Parathyroid adenoma (tissue), 2 donors: ENCODE measurements around the gene ATG2A.

Experiments used
- H2AFZ ChIP-seq: fragments of 300-600 bp; sonication (generic); one replicate; pipeline ENCODE4 v1.7.0; 2017; ENCODE audit warnings: antibody characterized with exemption, mild to moderate bottlenecking
- H3K27ac ChIP-seq: fragments of 300-600 bp; sonication (generic); one replicate; pipeline ENCODE4 v1.7.0; 2017
- H3K27me3 ChIP-seq: fragments of 300-600 bp; sonication (generic); one replicate; pipeline ENCODE4 v1.7.0; 2017; ENCODE audit warnings: low read length; ENCODE audit not compliant: control insufficient read depth, insufficient read depth
- H3K36me3 ChIP-seq: fragments of 300-600 bp; sonication (generic); one replicate; pipeline ENCODE4 v1.7.0; 2017; ENCODE audit warnings: low read length; ENCODE audit not compliant: control insufficient read depth, insufficient read depth
- H3K4me1 ChIP-seq: fragments of 300-600 bp; sonication (generic); one replicate; pipeline ENCODE4 v1.7.0; 2017; ENCODE audit warnings: control low read depth
- H3K4me2 ChIP-seq: fragments of 300-600 bp; sonication (generic); one replicate; pipeline ENCODE4 v1.7.0; 2017; ENCODE audit warnings: low read length
- H3K4me3 ChIP-seq: fragments of 300-600 bp; sonication (generic); one replicate; pipeline ENCODE4 v1.7.0; 2017; ENCODE audit warnings: low read depth, low read length
- H3K79me2 ChIP-seq: fragments of 300-600 bp; sonication (generic); one replicate; pipeline ENCODE4 v1.7.0; 2017; ENCODE audit warnings: control low read depth
- H3K9ac ChIP-seq: fragments of 300-600 bp; sonication (generic); one replicate; pipeline ENCODE4 v1.7.0; 2017; ENCODE audit warnings: mild to moderate bottlenecking
- H3K9me3 ChIP-seq: fragments of 300-600 bp; sonication (generic); one replicate; pipeline ENCODE4 v1.7.0; 2017; ENCODE audit warnings: low read length; ENCODE audit not compliant: control insufficient read depth
- CTCF ChIP-seq: fragments of 300-600 bp; sonication (generic); IDR thresholded peaks from one replicate; pipeline ENCODE4 v1.7.0; 2017; ENCODE audit warnings: antibody characterized with exemption, mild to moderate bottlenecking
- donor health status: primary hyperparathyroidism.

Gene ATG2A

DNA sequence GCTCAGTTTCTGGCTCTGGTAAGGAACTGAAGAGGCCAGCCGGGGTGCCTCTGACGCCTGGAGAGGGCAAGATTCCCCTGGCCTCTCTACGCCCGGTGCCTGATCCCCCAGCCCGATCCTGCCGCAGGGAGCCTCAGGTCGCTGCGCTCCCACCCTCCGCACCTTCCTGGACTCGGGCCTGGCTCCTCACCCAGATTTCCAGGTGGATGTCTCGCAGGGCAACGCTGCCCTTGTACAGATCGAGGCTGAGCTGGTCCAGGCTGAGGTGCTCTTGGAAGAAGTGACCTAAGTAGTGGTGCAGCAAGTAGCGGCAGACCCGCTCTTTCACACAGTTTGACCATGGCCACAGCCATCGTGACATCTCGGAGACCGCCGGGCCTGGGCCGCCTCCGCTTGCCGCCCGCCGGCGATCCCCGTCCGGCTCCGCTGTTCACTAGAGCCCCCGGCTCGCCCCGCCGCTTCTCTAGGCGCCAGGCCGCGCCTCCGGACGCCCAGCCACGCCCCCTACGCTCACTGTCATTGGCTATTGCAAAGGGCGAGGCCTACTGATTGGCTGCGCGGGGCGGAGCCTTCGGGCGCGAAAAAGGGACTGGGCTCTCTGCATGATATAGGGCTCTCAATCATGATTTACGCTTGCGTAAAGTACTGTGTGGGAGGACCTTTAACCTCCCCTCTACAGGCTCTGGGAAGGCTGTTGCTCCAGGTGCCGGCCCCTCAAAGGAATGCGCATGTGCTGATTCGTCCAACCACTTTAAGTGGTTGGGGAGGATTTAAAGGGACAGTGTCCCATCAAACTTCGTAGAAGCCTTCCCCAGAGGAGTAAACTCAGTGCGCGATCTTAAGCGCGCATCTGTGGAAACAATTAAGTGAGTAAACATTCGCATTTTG is at the start of gene ATG2A:
TSS of gene ATG2A (minus strand) at position 435 of the 888 bp plus-strand sequence. CDS start at position 361, 74 bp downstream.
- Histone ChIP-seq H3K9me3 (no peaks in the 10 kb centered on the region), H3K27ac (peak within 1 kb of the TSS; percentile 64), H3K4me1 (no peaks in the 10 kb centered on the region), H3K4me3 (peak within 1 kb of the TSS; percentile 88), H3K9ac (peak within 1 kb of the TSS; percentile 80), H3K27me3 (no peaks in the 10 kb centered on the region), H3K79me2 (no peaks in the 10 kb centered on the region), H2AFZ (peak within 1 kb of the TSS; percentile 74), H3K36me3 (no peaks in the 10 kb centered on the region), H3K4me2 (peak within 1 kb of the TSS; percentile 95)
- no peak for TF ChIP-seq CTCF

- H2AFZ ChIP-seq: no peak overlapping the region
- H3K9ac ChIP-seq: no peak overlapping the region
- no peaks in the 10 kb centered on the region for H3K36me3 ChIP-seq
- no peaks in the 10 kb centered on the region for H3K9me3 ChIP-seq
- no peaks in the 10 kb centered on the region for H3K79me2 ChIP-seq
- H3K4me1 ChIP-seq: no peaks in the 10 kb centered on the region
- TF ChIP-seq CTCF: no peak
- no peak overlapping the region for H3K27ac ChIP-seq
- no peak overlapping the region for H3K4me3 ChIP-seq
- no peaks in the 10 kb centered on the region for H3K27me3 ChIP-seq
- no peak overlapping the region for H3K4me2 ChIP-seq
Measured at GRCh38 chr11:64963072-64963631, 46.1 kb upstream of the ATG2A start.

DNA sequence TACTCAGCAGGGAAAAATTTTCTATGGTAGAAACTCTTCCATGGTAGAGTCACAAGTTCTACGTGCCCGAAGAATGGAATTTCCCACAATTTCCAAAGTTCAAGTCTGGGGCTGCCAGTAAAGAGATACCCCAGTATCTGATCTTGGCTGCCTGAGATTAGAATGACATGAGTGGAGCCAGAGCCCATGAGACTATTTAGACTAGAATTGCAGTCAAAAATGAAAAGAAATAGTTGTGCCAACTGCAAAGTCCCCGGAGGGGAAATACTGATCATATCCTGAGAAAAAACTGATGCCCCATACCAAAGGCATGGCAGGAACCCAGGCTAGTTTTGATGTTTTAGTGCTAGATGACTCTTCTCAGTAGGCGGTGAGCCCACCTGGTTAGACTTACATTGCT is 43.7 kb upstream of the ATG2A start:
- no peak overlapping the region for H3K4me3 ChIP-seq
- no peaks in the 10 kb centered on the region for H3K4me1 ChIP-seq
- no peaks in the 10 kb centered on the region for H3K9me3 ChIP-seq
- no peaks in the 10 kb centered on the region for H3K36me3 ChIP-seq
- no peak overlapping the region for H3K27ac ChIP-seq
- no peak overlapping the region for H2AFZ ChIP-seq
- no peak overlapping the region for H3K4me2 ChIP-seq
- no peak for TF ChIP-seq CTCF
- no peak overlapping the region for H3K9ac ChIP-seq
- H3K27me3 ChIP-seq: no peaks in the 10 kb centered on the region
- no peaks in the 10 kb centered on the region for H3K79me2 ChIP-seq

DNA sequence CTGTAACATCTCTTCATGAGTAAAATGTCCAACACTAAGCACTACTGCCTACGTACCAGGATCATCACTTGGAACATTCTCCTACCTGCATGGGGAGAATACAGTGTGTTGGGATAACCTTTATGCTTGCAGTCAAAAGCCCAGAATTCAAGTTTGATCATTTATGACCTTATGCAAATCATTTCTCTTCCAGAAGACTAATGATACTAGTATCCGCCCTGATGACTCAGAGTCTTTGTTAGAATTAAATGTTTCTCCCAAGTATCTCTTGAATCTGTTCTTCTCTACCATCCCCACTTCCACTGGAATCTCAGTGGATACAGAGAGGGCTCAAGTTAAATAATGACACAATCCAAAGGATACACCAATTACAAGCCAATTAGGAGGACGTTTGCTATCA is 42.5 kb upstream of the ATG2A start:
- TF ChIP-seq CTCF: no peak
- Histone ChIP-seq H3K9me3 (no peaks in the 10 kb centered on the region), H3K36me3 (no peaks in the 10 kb centered on the region), H3K9ac (no peak overlapping the region), H3K4me1 (no peaks in the 10 kb centered on the region), H3K27ac (no peak overlapping the region), H3K27me3 (no peaks in the 10 kb centered on the region), H2AFZ (no peak overlapping the region), H3K4me3 (no peak overlapping the region), H3K79me2 (no peaks in the 10 kb centered on the region), H3K4me2 (no peak overlapping the region)
